Measurements from ENCODE around the gene SRC.

GRCh38 chr20:37430044-37430443 lies 84.1 kb downstream of the SRC start:
- TF ChIP-seq POLR2A (IDR thresholded peaks at IDR 0.05) (no peak), CTCF (IDR thresholded peaks at IDR 0.05 in 8 of 11, conservative IDR thresholded peaks at IDR 0.05 in 3 of 11) (no peak)
